RWPE2 (cell line): ENCODE data around the gene CHIT1.

Experiments
- ATAC-seq: fragments of 200-7000 bp; cut with Tn5 transposase; 3 replicates; pipeline ENCODE4 v1.9.1; 2021; ENCODE audit warnings: low read depth
- DNase-seq: peaks from one replicate; pipeline ENCODE4 v3.0.0-alpha.2; 2020; ENCODE audit warnings: low spot score
- H3K27ac ChIP-seq: fragments of 450-650 bp; 2 replicates; pipeline ENCODE4 v1.5.1; 2017; ENCODE audit warnings: mild to moderate bottlenecking; ENCODE audit not compliant: poor library complexity, severe bottlenecking
- H3K27me3 ChIP-seq: fragments of 250-450 bp; sonication (Bioruptor Pico); 2 replicates; pipeline ENCODE4 v1.5.1; 2021; ENCODE audit warnings: mild to moderate bottlenecking, moderate library complexity; ENCODE audit not compliant: insufficient read depth, poor library complexity, severe bottlenecking
- H3K36me3 ChIP-seq: fragments of 250-450 bp; sonication (Bioruptor Pico); 2 replicates; pipeline ENCODE4 v1.5.1; 2020; ENCODE audit warnings: low read depth, mild to moderate bottlenecking, moderate library complexity
- H3K4me1 ChIP-seq: fragments of 250-450 bp; sonication (Bioruptor Pico); 2 replicates; pipeline ENCODE4 v1.5.1; 2021; ENCODE audit warnings: mild to moderate bottlenecking, moderate library complexity; ENCODE audit not compliant: insufficient read depth, poor library complexity, severe bottlenecking
- H3K4me3 ChIP-seq: fragments of 250-450 bp; sonication (Bioruptor Pico); 2 replicates; pipeline ENCODE4 v1.5.1; 2021; ENCODE audit warnings: mild to moderate bottlenecking, moderate library complexity; ENCODE audit not compliant: severe bottlenecking
- H3K9me3 ChIP-seq: fragments of 250-450 bp; sonication (Bioruptor Pico); 2 replicates; pipeline ENCODE4 v1.5.1; 2021; ENCODE audit warnings: mild to moderate bottlenecking, moderate library complexity; ENCODE audit not compliant: severe bottlenecking
- TF ChIP-seq, protein P1 (sequence below): fragments of 450-650 bp; IDR thresholded peaks from one replicate; pipeline ENCODE4 v1.5.1; 2017; ENCODE audit warnings: mild to moderate bottlenecking, moderate library complexity; ENCODE audit not compliant: poor library complexity, severe bottlenecking

The CHIT1 gene

GRCh38 chr1:203201516-203202205 lies 27.8 kb downstream of the CHIT1 start:
- Histone ChIP-seq H3K27ac (no peak overlapping the region), H3K4me1 (no peaks in the 10 kb centered on the region), H3K27me3 (no peaks in the 10 kb centered on the region), H3K4me3 (no peak overlapping the region), H3K36me3 (no peaks in the 10 kb centered on the region), H3K9me3 (no peaks in the 10 kb centered on the region)
- TF ChIP-seq, protein P1, sequence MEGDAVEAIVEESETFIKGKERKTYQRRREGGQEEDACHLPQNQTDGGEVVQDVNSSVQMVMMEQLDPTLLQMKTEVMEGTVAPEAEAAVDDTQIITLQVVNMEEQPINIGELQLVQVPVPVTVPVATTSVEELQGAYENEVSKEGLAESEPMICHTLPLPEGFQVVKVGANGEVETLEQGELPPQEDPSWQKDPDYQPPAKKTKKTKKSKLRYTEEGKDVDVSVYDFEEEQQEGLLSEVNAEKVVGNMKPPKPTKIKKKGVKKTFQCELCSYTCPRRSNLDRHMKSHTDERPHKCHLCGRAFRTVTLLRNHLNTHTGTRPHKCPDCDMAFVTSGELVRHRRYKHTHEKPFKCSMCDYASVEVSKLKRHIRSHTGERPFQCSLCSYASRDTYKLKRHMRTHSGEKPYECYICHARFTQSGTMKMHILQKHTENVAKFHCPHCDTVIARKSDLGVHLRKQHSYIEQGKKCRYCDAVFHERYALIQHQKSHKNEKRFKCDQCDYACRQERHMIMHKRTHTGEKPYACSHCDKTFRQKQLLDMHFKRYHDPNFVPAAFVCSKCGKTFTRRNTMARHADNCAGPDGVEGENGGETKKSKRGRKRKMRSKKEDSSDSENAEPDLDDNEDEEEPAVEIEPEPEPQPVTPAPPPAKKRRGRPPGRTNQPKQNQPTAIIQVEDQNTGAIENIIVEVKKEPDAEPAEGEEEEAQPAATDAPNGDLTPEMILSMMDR: no peak
- ATAC-seq (no peak), DNase-seq (no peak)

DNA sequence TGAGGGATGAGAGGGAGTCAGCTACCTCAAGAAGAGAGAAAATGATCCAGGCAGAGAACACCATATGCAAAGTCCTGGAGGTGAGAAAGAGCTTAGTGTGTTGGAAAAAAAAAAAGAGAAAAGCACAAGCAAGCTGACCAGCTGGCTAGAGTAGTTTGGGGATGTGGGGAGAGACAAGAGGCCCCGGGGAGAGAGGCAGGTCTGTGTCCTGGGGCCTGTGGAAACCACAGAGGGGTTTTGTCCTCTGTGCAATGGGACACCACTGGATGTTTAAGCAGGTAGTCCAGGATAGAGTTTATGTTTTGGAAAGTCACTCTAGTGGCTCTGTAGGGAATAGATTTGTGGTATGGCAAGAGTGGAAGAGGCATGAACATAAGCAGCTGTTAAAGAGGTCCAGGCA lies 28.6 kb downstream of the CHIT1 start:
- H3K4me1 ChIP-seq: no peaks in the 10 kb centered on the region
- no peaks in the 10 kb centered on the region for H3K36me3 ChIP-seq
- ATAC-seq: no peak
- no peaks in the 10 kb centered on the region for H3K27me3 ChIP-seq
- no peaks in the 10 kb centered on the region for H3K9me3 ChIP-seq
- H3K4me3 ChIP-seq: no peak overlapping the region
- no peak overlapping the region for H3K27ac ChIP-seq
- DNase-seq: no peak
- TF ChIP-seq, protein P1: no peak

GRCh38 chr1:203199816-203200571 lies 29.5 kb downstream of the CHIT1 start:
- Histone ChIP-seq H3K4me1 (no peaks in the 10 kb centered on the region), H3K27ac (no peak overlapping the region), H3K27me3 (no peaks in the 10 kb centered on the region), H3K4me3 (no peak overlapping the region), H3K36me3 (no peaks in the 10 kb centered on the region), H3K9me3 (no peaks in the 10 kb centered on the region)
- ATAC-seq (no peak; the same call in 2 of the 3 replicates), DNase-seq (no peak)
- TF ChIP-seq, protein P1: no peak

DNA sequence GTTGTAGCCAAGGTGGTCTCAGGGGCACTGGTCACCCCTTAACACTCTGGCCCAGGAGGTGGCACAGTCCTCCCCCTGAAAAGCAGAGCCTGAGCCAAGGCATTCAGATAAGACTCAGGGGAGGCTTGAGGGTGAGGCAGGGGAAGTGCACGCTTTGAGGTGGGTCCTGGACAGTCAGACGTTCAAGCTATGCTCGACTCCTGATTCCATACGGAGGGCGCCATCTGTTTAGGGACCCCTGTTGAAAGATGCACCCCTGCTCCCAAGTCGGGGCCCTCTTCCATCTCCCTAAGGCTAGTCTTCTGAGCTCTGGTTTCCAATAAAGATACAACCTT lies 30.0 kb downstream of the CHIT1 start:
- ATAC-seq (no peak), DNase-seq (no peak)
- no peak overlapping the region for H3K27ac ChIP-seq
- no peaks in the 10 kb centered on the region for H3K9me3 ChIP-seq
- no peaks in the 10 kb centered on the region for H3K27me3 ChIP-seq
- H3K36me3 ChIP-seq: no peaks in the 10 kb centered on the region
- TF ChIP-seq, protein P1: no peak
- H3K4me3 ChIP-seq: no peak overlapping the region
- H3K4me1 ChIP-seq: no peaks in the 10 kb centered on the region

- no peak for DNase-seq
- no peak overlapping the region for H3K27ac ChIP-seq
- ATAC-seq: no peak
- H3K36me3 ChIP-seq: no peaks in the 10 kb centered on the region
- H3K9me3 ChIP-seq: no peaks in the 10 kb centered on the region
- no peaks in the 10 kb centered on the region for H3K4me1 ChIP-seq
- no peaks in the 10 kb centered on the region for H3K27me3 ChIP-seq
- TF ChIP-seq, protein P1: no peak
- H3K4me3 ChIP-seq: no peak overlapping the region
Observed at GRCh38 chr1:203199002-203199401, 30.5 kb downstream of the CHIT1 start.
